Ishikawa (cell line): ENCODE data around the gene LRRC71.

Experiments
- CEBPB ChIP-seq: IDR thresholded peaks from 2 replicates; pipeline ENCODE4 v1.6.1; 2012
- CREB1 ChIP-seq: IDR thresholded peaks from 2 replicates; pipeline ENCODE4 v1.6.1; 2012; ENCODE audit warnings: low read depth
- EGR1 ChIP-seq: IDR thresholded peaks from 2 replicates; pipeline ENCODE4 v1.6.1; 2012
- EP300 ChIP-seq: IDR thresholded peaks from 2 replicates; pipeline ENCODE4 v1.6.1; 2012; ENCODE audit warnings: borderline replicate concordance
- FOXM1 ChIP-seq: IDR thresholded peaks from 2 replicates; pipeline ENCODE4 v1.6.1; 2012; ENCODE audit warnings: low read depth, borderline replicate concordance
- MAX ChIP-seq: IDR thresholded peaks from 2 replicates; pipeline ENCODE4 v1.6.1; 2012
- NFIC ChIP-seq: IDR thresholded peaks from 2 replicates; pipeline ENCODE4 v1.6.1; 2012
- RAD21 ChIP-seq: IDR thresholded peaks from 2 replicates; pipeline ENCODE4 v1.6.1; 2012; ENCODE audit warnings: low read depth
- REST ChIP-seq: IDR thresholded peaks from 2 replicates; pipeline ENCODE4 v1.6.1; 2012; ENCODE audit warnings: low read depth, mild to moderate bottlenecking
- TAF1 ChIP-seq: IDR thresholded peaks from 2 replicates; pipeline ENCODE4 v1.6.1; 2012; ENCODE audit warnings: low read depth, mild to moderate bottlenecking
- TCF12 ChIP-seq: IDR thresholded peaks from 2 replicates; pipeline ENCODE4 v1.6.1; 2012; ENCODE audit warnings: low read depth
- TEAD4 ChIP-seq: IDR thresholded peaks from 2 replicates; pipeline ENCODE4 v1.6.1; 2012
- USF1 ChIP-seq: IDR thresholded peaks from 2 replicates; pipeline ENCODE4 v1.6.1; 2012
- YY1 ChIP-seq: IDR thresholded peaks from 2 replicates; pipeline ENCODE4 v1.6.1; 2012; ENCODE audit warnings: low read depth
- ZBTB7A ChIP-seq: IDR thresholded peaks from 2 replicates; pipeline ENCODE4 v1.6.1; 2012; ENCODE audit warnings: low read depth

The LRRC71 gene

GRCh38 chr1:156928043-156928602, 7.7 kb downstream of the LRRC71 start:
- TF ChIP-seq USF1 (no peak), MAX (no peak), REST (no peak), FOXM1 (no peak), CREB1 (no peak)

GRCh38 chr1:156929596-156930238, 9.3 kb downstream of the LRRC71 start:
- TF ChIP-seq EP300 (no peak), EGR1 (no peak), TEAD4 (no peak), RAD21 (no peak), MAX (no peak), TCF12 (no peak), ZBTB7A (no peak), CREB1 (no peak), REST (no peak), TAF1 (no peak), NFIC (no peak), USF1 (no peak), FOXM1 (no peak), CEBPB (no peak)

GRCh38 chr1:156930483-156930882, 10.1 kb downstream of the LRRC71 start:
- no peak for TF ChIP-seq CREB1
- TF ChIP-seq NFIC, result no peak
- TF ChIP-seq CEBPB, result no peak
- no peak for TF ChIP-seq EP300
- TF ChIP-seq ZBTB7A, result no peak
- no peak for TF ChIP-seq YY1
- no peak for TF ChIP-seq EGR1
- TF ChIP-seq REST, result no peak
- no peak for TF ChIP-seq RAD21
- TF ChIP-seq USF1, result no peak
- no peak for TF ChIP-seq MAX
- no peak for TF ChIP-seq FOXM1
- TF ChIP-seq TCF12, result no peak
- TF ChIP-seq TAF1, result no peak
- TF ChIP-seq TEAD4, result no peak

- no peak for TF ChIP-seq USF1
- TF ChIP-seq FOXM1, result no peak
- TF ChIP-seq MAX, result no peak
- TF ChIP-seq EP300, result no peak
- TF ChIP-seq CREB1, result no peak
- TF ChIP-seq CEBPB, result no peak
- TF ChIP-seq ZBTB7A, result no peak
- TF ChIP-seq TEAD4, result no peak
- TF ChIP-seq TAF1, result no peak
- TF ChIP-seq EGR1, result no peak
- no peak for TF ChIP-seq REST
- no peak for TF ChIP-seq RAD21
- TF ChIP-seq NFIC, result no peak
- TF ChIP-seq TCF12, result no peak
- TF ChIP-seq YY1, result no peak
These were observed 10.9 kb downstream of the LRRC71 start for GRCh38 chr1:156931211-156931952.
